Measurements from ENCODE around the gene FBXL19.

Gene FBXL19

GRCh38 chr16:30965436-30965835, 42.1 kb downstream of the FBXL19 start:
- DNase-seq: no peak

- no peak for DNase-seq
These were observed 42.8 kb downstream of the FBXL19 start for GRCh38 chr16:30966033-30966619.

GRCh38 chr16:30967795-30968194, 44.4 kb downstream of the FBXL19 start:
- DNase-seq: no peak

- no peak for DNase-seq
These were observed 46.0 kb downstream of the FBXL19 start for GRCh38 chr16:30969246-30969842.

GRCh38 chr16:30971298-30971697, 47.9 kb downstream of the FBXL19 start:
- no peak for DNase-seq

GRCh38 chr16:30972872-30973271, 49.5 kb downstream of the FBXL19 start:
- no peak for DNase-seq

- DNase-seq: no peak
These were observed 51.0 kb downstream of the FBXL19 start for GRCh38 chr16:30974348-30974747.

GRCh38 chr16:30976486-30976885, 53.1 kb downstream of the FBXL19 start:
- no peak for DNase-seq

GRCh38 chr16:30977502-30977901, 54.1 kb downstream of the FBXL19 start:
- DNase-seq: peak; percentile 36

GRCh38 chr16:30979170-30980022, 56.0 kb downstream of the FBXL19 start:
- no peak for DNase-seq

- no peak for DNase-seq
These were observed 56.6 kb downstream of the FBXL19 start for GRCh38 chr16:30980023-30980371.

- DNase-seq: no peak
These were observed 57.1 kb downstream of the FBXL19 start for GRCh38 chr16:30980434-30980833.

GRCh38 chr16:30980959-30981358, 57.6 kb downstream of the FBXL19 start:
- DNase-seq: no peak

- DNase-seq: no peak
These were observed 59.3 kb downstream of the FBXL19 start for GRCh38 chr16:30982548-30983288.

GRCh38 chr16:30983289-30983889, 60.0 kb downstream of the FBXL19 start:
- DNase-seq: no peak

- DNase-seq: no peak
These were observed 60.7 kb downstream of the FBXL19 start for GRCh38 chr16:30983898-30984610.

GRCh38 chr16:30984669-30985400, 61.5 kb downstream of the FBXL19 start, which contains the start of gene HSD3B7:
Gene HSD3B7, plus strand, starts transcription at chr16:30985207. Its CDS starts 452 bp downstream, at chr16:30985659.
- DNase-seq: peak; percentile 90

- DNase-seq: no peak
These were observed 62.2 kb downstream of the FBXL19 start for GRCh38 chr16:30985401-30986128.

- DNase-seq: no peak
These were observed 63.0 kb downstream of the FBXL19 start for GRCh38 chr16:30986129-30986991.
